Measurements from ENCODE around the gene GPATCH2L.

- TF ChIP-seq, protein P1, sequence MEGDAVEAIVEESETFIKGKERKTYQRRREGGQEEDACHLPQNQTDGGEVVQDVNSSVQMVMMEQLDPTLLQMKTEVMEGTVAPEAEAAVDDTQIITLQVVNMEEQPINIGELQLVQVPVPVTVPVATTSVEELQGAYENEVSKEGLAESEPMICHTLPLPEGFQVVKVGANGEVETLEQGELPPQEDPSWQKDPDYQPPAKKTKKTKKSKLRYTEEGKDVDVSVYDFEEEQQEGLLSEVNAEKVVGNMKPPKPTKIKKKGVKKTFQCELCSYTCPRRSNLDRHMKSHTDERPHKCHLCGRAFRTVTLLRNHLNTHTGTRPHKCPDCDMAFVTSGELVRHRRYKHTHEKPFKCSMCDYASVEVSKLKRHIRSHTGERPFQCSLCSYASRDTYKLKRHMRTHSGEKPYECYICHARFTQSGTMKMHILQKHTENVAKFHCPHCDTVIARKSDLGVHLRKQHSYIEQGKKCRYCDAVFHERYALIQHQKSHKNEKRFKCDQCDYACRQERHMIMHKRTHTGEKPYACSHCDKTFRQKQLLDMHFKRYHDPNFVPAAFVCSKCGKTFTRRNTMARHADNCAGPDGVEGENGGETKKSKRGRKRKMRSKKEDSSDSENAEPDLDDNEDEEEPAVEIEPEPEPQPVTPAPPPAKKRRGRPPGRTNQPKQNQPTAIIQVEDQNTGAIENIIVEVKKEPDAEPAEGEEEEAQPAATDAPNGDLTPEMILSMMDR (IDR thresholded peaks at IDR 0.05; ENCODE audit: low read depth, low read length, poor library complexity, severe bottlenecking), result no peak
- TF ChIP-seq EZH2phosphoT487 (IDR thresholded peaks at IDR 0.05; ENCODE audit: borderline replicate concordance, low read length), result no peak
Measured at GRCh38 chr14:76261371-76261811, 109.7 kb downstream of the GPATCH2L start.
